Measurements from ENCODE around the gene GRIA3. TPM values are rescaled to one million over a fixed set of nuclear protein-coding genes. Genes with fewer than 3 reads are reported as not detected.
"Not testable (repeated sequence)": the region's sequence is repeated elsewhere in the genome, so short reads cannot be mapped to it uniquely, and the experiment has no call there.

Gene GRIA3
- polyA plus RNA-seq, 1 donor from 2014 or later = not detected

DNA sequence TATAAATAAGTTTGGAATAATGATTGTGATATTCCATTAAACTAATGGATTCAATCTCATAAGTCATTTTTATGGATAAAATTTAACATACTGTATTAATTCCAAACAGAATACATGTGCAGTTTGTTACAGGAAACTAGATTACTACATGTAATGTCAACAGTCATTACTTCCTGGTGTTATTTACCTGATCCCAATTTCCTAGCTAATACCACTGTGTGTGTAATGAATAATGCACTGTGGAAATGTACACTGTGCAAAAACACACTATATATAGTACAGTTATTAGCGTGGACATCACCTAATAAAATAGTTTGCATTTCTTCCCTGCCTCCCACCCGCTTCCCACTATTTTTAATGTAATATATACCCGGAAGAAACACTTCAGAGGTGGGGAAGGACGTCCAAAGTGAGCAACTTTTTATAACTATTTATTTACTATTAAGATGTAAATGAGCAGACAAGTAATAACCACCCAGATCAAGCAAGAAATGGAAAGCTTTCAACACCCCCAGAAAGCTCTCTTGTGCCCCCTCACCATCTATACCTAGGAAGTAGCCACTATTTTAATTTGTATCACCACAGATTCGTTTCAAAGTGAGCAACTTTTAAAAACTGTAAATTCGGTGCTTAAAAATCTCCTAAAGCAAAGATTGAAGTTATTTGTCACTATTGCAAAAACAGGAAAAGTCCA lies 329.7 kb downstream of the GRIA3 start:
- Mint-ChIP-seq H3K4me3 (peak overlapping the region in 2 of 4 donors; percentile 26 to 29), H3K36me3 (no peaks in the 10 kb centered on the region), H3K4me1 (no peaks in the 10 kb centered on the region), H3K27me3 (no peaks in the 10 kb centered on the region), H3K27ac (no peak overlapping the region), H3K9me3 (peaks cover 7 to 14% (median 12%) of the 10 kb centered on the region in 3 donors)

- not testable (repeated sequence) for H3K36me3 Mint-ChIP-seq
Observed at GRCh38 chrX:123514279-123514640, 330.2 kb downstream of the GRIA3 start.

DNA sequence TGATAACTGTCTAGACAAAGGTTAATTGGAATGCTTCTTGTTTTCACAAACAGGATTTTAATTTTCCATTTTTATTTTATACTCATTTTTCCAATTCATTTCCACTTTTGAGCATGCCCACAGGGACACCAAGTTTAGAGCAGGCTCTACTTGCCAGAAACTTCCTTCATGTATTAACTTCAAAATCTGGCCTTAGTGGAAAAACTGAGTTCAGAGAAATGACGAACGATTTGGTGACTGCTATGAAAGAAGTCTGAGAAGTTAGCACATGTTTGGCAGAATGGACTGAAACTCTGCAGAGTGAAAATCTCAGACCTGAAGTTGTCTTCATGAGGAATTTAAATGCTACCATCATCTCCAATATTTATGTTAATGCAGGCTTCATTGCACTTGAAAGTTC lies 334.7 kb downstream of the GRIA3 start:
- Mint-ChIP-seq H3K36me3 (peaks cover 2% of the 10 kb centered on the region), H3K4me1 (no peaks in the 10 kb centered on the region), H3K4me3 (no peak overlapping the region), H3K27me3 (no peaks in the 10 kb centered on the region), H3K9me3 (peaks cover 10 to 18% (median 14%) of the 10 kb centered on the region in 3 donors), H3K27ac (no peak overlapping the region)

More at GRCh38 chrX:123514279-123514640, 330.2 kb downstream of the GRIA3 start:
- Mint-ChIP-seq H3K9me3 (peaks cover 7 to 14% (median 12%) of the 10 kb centered on the region in 3 donors), H3K4me3 (peak overlapping the region in 2 of 4 donors; percentile 26 to 29)
- not testable (repeated sequence) for H3K27ac Mint-ChIP-seq, H3K27me3 Mint-ChIP-seq, H3K4me1 Mint-ChIP-seq

DNA sequence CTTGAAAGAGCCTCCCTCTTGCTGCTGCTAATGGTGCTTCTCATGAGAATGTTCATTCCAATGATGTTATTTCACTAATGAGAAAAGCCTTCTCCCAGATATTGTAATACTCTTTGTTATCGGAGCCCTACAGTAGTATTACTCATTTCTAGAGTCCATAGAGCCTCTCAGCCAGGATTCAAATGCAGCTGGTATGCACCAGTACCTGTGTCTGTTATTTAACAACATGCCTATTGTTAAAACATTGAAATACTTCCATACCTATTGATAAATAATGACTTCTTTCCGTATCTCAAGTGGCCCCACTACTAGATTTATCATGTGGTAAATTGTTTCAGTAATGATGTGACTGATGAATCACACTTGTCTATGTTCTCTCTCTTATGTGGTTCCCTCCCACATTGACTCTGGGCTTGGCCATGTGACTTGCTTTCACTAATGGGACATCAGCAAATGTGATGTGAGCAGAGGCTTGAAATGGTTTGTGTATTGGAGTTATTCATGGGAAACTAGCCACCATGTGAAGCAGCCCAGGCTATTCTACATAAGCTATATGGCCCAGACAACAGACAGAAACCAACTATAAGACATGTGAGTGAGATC lies 341.1 kb downstream of the GRIA3 start:
- no peak overlapping the region for H3K27ac Mint-ChIP-seq
- peaks cover 2% of the 10 kb centered on the region for H3K36me3 Mint-ChIP-seq
- no peaks in the 10 kb centered on the region for H3K27me3 Mint-ChIP-seq
- H3K4me3 Mint-ChIP-seq = no peak overlapping the region
- no peaks in the 10 kb centered on the region for H3K4me1 Mint-ChIP-seq
- peaks cover 3 to 5% (median 5%) of the 10 kb centered on the region in 3 donors for H3K9me3 Mint-ChIP-seq

DNA sequence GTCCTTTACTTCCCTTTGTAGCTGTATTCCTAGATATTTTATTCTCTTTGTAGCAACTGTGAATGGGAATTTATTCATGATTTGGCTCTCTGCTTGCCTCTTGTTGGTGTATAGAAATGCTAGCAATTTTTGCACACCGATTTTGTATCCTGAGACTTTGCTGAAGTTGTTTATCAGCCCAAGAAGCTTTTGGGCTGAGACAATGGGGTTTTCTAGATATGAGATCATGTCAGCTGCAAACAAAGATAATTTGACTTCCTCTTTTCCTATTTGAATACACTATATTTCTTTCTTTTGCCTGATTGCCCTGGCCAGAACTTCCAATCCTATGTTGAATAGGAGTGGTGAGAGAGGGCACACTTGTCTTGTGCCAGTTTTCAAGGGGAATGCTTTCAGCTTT lies 346.6 kb downstream of the GRIA3 start:
- not testable (repeated sequence) for H3K27me3 Mint-ChIP-seq, H3K9me3 Mint-ChIP-seq, H3K27ac Mint-ChIP-seq, H3K4me1 Mint-ChIP-seq, H3K4me3 Mint-ChIP-seq, H3K36me3 Mint-ChIP-seq
